Right renal pelvis (tissue), 4 donors: ENCODE data around the gene ARHGEF39. TPM values are rescaled to one million over a fixed set of nuclear protein-coding genes. Genes with fewer than 3 reads are reported as not detected.

Experiments
- DNase-seq, 4 donors: peaks; one replicate each; pipeline ENCODE4 v3.0.0-alpha.2; 2013; ENCODE audit warnings: low read depth in 4 of 4, low spot score in 3 of 4, missing footprints in 1 of 4
- polyA plus RNA-seq, 4 donors: library from polyadenylated mRNA; unstranded; fragments of 120-200 nt; gene quantifications; one replicate each; pipeline ENCODE4 v1.2.1, GENCODE V29; 2013; ENCODE audit not compliant: insufficient read length in 4 of 4

ARHGEF39 gene
- 1 to 10 TPM; 8.8 to 9.9 (median 9.2) TPM for polyA plus RNA-seq

- peak in 3 of 4 donors; percentile 71 to 78 (median 72) for DNase-seq
Measured at GRCh38 chr9:35664531-35665470, at the start of gene ARHGEF39. Gene ARHGEF39, minus strand, starts transcription at chr9:35665195. Its CDS starts 26 bp downstream, at chr9:35665169.

- no peak for DNase-seq
Measured at GRCh38 chr9:35714123-35714522, 49.1 kb upstream of the ARHGEF39 start.

- DNase-seq: no peak
Measured at GRCh38 chr9:35713578-35713977, 48.6 kb upstream of the ARHGEF39 start.

- no peak for DNase-seq
Measured at GRCh38 chr9:35712762-35713400, 47.9 kb upstream of the ARHGEF39 start.

- no peak for DNase-seq
Measured at GRCh38 chr9:35711501-35712428, 46.8 kb upstream of the ARHGEF39 start.

GRCh38 chr9:35710818-35711500, 46.0 kb upstream of the ARHGEF39 start:
- no peak for DNase-seq

- DNase-seq: no peak
Measured at GRCh38 chr9:35708146-35708545, 43.2 kb upstream of the ARHGEF39 start.

- DNase-seq: no peak
Measured at GRCh38 chr9:35706951-35707350, 42.0 kb upstream of the ARHGEF39 start.

GRCh38 chr9:35705836-35706430, 40.9 kb upstream of the ARHGEF39 start:
- no peak for DNase-seq

- DNase-seq: no peak
Measured at GRCh38 chr9:35705372-35705771, 40.4 kb upstream of the ARHGEF39 start.

GRCh38 chr9:35703906-35704672, 39.1 kb upstream of the ARHGEF39 start:
- no peak for DNase-seq

GRCh38 chr9:35702696-35703095, 37.7 kb upstream of the ARHGEF39 start:
- no peak for DNase-seq

- DNase-seq: no peak
Measured at GRCh38 chr9:35700942-35701341, 35.9 kb upstream of the ARHGEF39 start.

GRCh38 chr9:35700031-35700430, 35.0 kb upstream of the ARHGEF39 start:
- DNase-seq: no peak

GRCh38 chr9:35698231-35698630, 33.2 kb upstream of the ARHGEF39 start:
- no peak for DNase-seq

GRCh38 chr9:35697486-35697885, 32.5 kb upstream of the ARHGEF39 start:
- no peak for DNase-seq

- no peak for DNase-seq
Measured at GRCh38 chr9:35696520-35697215, 31.7 kb upstream of the ARHGEF39 start.

- DNase-seq: no peak
Measured at GRCh38 chr9:35695943-35696401, 31.0 kb upstream of the ARHGEF39 start.
